HG03520 (cell line): Measurements from ENCODE around the gene ADAMTS16.

Source experiments
- ATAC-seq: cut with Tn5 transposase; IDR thresholded peaks from one replicate; pipeline ENCODE4 v1.9.1; 2021; ENCODE audit warnings: mild to moderate bottlenecking, moderate library complexity; ENCODE audit not compliant: unreplicated experiment

ADAMTS16 gene

GRCh38 chr5:5182508-5183188, 42.5 kb downstream of the ADAMTS16 start:
- no peak for ATAC-seq

- ATAC-seq: no peak
These were observed 43.1 kb downstream of the ADAMTS16 start for GRCh38 chr5:5183189-5183699.

DNA sequence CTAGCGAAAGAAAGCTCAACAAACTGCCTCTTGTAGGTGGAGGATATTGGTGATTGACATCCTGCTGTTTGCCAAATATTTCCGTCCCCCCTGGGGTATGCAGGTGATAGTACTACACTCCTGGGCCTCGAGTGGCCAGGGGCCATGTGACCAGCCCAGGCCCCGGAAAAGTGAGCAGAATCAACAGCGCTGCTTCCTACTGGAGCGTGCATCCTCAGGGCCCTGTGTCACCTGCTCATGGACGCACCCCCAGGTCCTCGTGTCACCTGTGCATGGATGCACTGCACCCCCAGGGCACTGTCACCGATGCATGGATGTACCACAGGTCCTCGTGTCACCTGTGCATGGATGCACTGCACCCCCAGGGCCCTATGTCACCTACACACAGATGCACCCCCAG, 43.8 kb downstream of the ADAMTS16 start:
- no peak for ATAC-seq

DNA sequence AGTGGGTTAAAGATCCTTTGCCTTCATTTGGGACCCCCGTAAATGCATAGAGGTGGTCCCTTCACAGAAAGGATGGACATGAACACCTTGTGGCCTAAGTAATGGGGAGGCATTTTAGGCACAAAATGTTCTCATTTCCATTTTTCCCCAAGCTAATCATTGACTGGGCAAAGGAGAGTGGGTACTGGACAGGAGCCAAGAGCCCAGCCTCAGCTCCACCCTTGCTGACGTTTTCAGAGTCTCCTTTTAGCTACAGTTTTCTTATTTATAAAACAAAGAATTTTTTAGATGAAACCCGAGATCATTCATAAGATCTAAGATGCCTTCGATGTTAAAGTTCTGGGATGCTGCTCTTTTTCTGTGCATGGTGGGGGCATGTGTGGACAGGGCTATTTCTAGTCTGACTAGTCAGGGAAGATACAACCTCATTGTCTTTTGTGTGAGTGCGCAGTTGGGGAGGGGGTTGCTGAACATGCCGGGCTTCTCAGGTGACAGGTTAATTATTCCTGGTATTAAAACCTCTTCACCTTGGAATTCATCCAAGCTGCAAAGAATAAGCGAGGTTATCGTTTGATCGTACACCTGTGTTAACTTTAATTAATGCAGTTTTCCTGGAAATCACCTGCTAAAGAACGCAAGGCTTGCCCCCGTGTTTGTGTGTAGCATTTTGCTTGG, 48.4 kb downstream of the ADAMTS16 start:
- no peak for ATAC-seq

- ATAC-seq: no peak
These were observed 48.9 kb downstream of the ADAMTS16 start for GRCh38 chr5:5189051-5189430.

GRCh38 chr5:5191906-5192305, 51.8 kb downstream of the ADAMTS16 start:
- ATAC-seq: no peak

DNA sequence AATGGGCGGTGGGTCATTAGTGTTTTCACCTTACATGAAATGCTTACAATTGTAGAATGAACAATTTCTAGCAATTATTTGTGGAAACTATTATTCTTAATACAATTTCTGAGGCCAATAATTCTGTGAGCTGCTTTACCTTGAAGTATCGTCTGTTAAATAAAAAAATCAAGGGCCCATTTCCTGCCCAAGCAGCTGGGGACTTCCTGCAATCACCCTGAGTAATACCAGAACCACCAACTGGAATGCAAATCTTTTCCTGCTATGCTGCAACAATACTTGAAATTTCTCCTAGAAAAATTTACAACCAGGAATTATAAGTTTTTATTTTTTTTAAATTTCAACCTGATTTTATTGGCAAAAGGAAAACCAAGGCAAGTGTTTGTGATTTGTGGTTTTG, 52.6 kb downstream of the ADAMTS16 start:
- no peak for ATAC-seq

GRCh38 chr5:5195128-5195918, 55.2 kb downstream of the ADAMTS16 start:
- ATAC-seq: no peak

- no peak for ATAC-seq
These were observed 58.0 kb downstream of the ADAMTS16 start for GRCh38 chr5:5198135-5198534.

DNA sequence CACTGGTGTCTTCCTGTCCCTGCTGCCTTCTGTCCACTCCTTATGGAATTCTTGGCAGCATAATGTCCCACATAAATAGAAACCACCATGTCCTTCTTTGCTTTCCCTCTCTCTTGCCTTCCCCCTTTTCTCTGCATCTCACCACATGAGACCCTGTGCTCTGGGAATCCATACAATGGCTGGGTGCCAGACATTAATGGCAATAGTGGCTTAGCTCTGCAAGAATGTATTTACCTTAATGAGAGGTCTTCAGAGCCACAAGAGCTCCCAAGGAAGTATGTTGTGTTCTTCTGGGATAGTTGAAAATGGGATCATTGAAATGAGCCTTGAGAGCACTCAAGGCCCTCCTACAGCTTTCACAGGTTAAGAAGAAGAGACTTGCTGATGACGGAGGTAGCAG, 58.7 kb downstream of the ADAMTS16 start:
- ATAC-seq: no peak

DNA sequence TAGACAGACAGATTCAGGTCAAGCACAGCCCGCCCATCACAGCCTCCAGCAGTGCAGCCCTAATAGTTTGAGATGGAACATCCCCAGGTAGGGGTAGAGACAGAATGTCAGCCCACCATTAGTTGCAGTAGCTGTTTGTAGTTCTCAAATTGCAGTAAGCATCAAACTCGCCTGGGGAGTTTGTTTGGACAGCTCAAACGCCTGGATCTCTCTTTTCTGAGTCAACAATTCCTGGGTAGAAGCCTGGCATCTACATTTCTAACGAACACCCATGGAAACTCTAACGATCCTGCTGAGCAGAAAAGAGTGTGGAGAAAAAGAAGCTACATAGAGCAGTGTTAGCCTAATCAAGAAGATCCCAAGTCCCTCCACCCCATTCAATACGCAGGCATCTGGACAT, 59.4 kb downstream of the ADAMTS16 start:
- no peak for ATAC-seq

- no peak for ATAC-seq
These were observed 60.0 kb downstream of the ADAMTS16 start for GRCh38 chr5:5200133-5200532.

- no peak for ATAC-seq
These were observed 62.2 kb downstream of the ADAMTS16 start for GRCh38 chr5:5202321-5202720.

DNA sequence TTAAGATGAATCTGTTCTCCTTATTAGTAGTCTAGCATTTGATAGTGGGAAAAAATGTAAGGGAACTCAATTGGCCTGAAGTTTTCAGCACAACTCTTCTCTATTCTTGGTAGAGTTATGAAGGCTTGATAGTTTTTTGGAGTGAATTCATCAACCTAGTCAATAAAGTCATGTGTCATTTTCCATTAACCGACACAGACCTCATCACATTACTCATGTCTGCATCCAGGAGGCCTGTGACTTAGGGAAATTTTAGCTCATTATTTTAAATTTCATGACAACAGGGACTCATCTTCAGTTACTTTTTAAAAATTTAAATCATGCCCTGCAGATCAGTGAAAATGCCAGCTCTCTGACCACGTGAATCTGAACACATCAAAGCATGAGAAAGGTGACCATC, 63.3 kb downstream of the ADAMTS16 start:
- ATAC-seq: no peak

DNA sequence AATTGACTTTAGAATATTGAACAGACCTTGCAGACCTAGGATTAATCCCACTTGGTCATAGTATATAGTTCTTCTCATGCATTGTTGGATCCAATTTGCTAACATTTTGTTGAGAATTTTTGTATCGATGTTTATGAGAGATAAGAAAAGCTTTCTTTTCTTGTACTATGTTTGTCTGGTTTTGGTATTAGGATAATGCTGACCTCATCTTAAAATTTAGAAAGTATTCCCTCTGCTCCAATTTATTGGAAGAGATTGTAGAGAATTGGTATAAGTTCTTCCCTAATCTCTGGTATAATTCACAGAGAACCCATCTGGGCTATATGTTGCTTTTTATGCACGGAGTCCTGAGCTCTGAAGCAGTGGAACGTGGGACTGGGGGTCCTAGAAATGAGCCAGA, 67.7 kb downstream of the ADAMTS16 start:
- ATAC-seq: no peak

DNA sequence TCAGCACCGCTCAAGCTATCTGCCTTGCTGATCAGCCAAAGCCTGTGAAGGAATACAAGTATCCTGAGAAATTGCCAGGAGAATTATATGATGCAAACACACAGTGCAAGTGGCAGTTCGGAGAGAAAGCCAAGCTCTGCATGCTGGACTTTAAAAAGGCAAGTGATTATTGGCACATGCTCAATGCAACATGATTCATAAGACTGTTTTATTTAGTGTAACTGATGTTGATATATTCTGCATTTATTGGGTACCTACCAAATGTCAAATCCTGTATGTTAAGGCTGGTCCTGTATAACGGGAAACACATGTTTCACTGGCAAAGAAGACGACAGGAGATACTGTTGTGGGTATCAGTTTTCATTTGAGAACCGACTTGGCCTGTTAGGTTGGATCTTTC, 69.0 kb downstream of the ADAMTS16 start:
- no peak for ATAC-seq

- ATAC-seq: no peak
These were observed 69.6 kb downstream of the ADAMTS16 start for GRCh38 chr5:5209510-5210286.

GRCh38 chr5:5217371-5217770, 77.2 kb downstream of the ADAMTS16 start:
- peak; percentile 73 for ATAC-seq

DNA sequence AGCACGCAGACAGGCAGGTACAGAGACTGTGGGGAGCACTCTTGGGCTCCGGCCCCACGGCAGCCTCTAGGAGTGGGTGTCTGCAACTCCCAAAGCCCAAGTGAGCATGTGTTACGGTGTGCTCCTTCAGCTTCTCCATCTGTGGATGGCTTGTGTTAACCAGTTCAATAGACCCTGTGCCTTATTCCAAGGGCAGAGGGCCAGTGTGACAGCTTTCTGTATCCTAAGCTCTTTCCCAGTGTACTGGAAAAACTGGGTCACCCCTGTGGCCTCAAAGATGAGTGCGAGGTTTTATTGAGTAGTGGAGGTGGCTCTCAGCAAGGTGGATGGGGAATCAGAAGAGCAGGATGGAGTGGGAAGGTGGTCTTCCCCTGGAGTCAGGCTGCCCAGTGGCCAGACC, 78.3 kb downstream of the ADAMTS16 start:
- ATAC-seq: no peak

DNA sequence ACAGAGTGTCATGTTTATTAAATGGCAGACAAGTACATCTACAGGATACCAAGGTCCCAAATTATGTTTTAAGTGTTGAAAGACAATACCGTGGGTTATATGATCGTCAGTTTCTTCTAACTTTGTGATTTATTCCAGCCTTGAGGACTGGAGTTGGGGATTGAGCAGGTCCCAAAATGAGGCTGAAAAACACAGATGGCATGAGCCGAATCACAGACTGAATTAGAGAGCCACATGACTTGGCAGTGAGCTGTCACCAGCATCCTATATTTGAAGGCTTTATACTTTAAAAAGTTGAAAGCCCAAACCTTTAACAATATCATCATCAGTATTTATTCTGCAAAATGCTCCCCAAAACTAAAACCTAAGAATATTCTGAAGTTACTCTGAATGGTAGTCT, 79.4 kb downstream of the ADAMTS16 start:
- no peak for ATAC-seq
